D721Med (cell line): Measurements from ENCODE around the gene ZMAT1.
"Not testable (repeated sequence)": the region's sequence is repeated elsewhere in the genome, so short reads cannot be mapped to it uniquely, and the experiment has no call there.

ENCODE experiments used
- DNase-seq: peaks from one replicate; pipeline ENCODE4 v3.0.0; 2011; ENCODE audit warnings: low spot score; ENCODE audit not compliant: insufficient read length
- FAIRE-seq: peaks from 2 replicates; lab custom pipeline; 2011; peaks lifted over from hg19 to GRCh38; lab: Jason Lieb, UNC
- CTCF ChIP-seq: IDR thresholded peaks from 2 replicates; pipeline ENCODE4 v1.5.1; 2012; ENCODE audit warnings: mild to moderate bottlenecking, control low read depth; ENCODE audit not compliant: insufficient read depth; ENCODE audit errors: missing control alignments

The ZMAT1 gene

DNA sequence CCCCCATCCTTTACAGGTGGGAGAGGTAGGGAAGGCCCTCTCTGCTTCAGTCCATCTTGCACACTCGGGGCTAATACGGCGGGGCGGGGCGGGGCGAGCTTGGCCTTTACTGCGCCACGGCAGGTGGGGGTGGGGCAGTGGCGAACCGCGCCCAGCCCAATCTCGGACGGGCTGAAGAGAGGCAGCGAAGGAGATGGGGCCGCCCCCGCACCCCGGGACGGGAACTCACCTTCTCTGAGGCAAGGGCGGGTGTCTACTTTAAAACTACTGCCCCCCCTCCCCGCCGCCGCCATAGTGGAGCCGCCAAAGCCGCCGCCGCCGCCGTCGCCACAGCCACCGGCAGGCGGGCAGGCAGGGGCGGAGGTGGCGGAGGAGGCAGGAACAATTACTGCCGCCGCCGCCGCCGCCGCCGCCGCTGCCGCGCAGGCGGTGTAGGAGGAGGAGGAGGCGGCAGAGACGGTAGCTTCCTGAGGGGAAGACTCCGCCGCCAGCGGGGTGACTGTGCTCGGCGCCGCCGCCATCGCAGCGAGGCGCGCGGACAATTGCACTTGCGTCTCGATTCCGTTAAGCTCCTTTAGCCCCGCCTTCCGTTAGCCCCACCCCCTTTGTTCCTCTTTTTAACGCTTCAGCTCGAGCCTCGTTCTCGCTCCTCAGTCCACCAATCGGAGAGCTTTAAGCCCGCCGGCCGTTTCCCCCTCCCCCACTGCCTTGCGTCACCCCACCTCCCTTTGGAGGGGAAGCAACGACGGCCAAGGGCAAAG lies at the start of gene ZMAT1:
Gene ZMAT1 (minus strand): TSS at position 540 of the 761 bp plus-strand sequence. CDS start 19 bp downstream, at position 521.
- TF ChIP-seq CTCF = no peak
- peak; percentile 55 for FAIRE-seq
- no peak for DNase-seq

GRCh38 chrX:101977106-101977505 lies 45.3 kb upstream of the ZMAT1 start:
- FAIRE-seq = no peak
- no peak for TF ChIP-seq CTCF
- DNase-seq = no peak

- DNase-seq = no peak
- no peak for TF ChIP-seq CTCF
- no peak for FAIRE-seq
These were observed 41.2 kb upstream of the ZMAT1 start for GRCh38 chrX:101973066-101973465.

DNA sequence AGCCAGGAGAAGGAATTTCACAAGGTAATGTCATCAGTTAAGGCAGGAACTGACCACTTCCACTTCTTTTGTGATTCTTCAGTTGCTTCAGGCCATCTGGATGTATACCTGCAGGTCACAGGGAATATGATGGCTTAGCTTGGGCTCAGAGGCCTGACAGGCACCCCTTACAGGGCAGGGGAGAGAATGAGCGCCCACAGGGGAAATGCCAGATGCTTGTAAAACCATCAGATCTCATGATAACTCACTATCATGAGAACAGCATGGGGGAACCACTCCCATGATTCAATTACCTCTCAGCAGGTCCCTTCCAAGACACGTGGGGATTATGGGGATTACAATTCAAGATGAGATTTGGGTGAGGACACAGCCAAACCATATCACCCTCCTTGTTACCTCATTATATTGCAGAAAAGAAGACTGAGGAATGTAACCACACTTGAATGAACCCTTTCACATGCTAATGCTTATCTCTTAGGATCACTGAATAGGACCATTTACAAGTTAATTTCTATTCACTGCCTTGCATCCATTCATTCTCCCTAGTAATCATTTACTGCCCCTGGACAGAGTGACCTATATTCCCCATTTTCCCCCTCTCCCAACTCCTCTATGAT lies 33.2 kb upstream of the ZMAT1 start:
- not testable (repeated sequence) for FAIRE-seq, DNase-seq

DNA sequence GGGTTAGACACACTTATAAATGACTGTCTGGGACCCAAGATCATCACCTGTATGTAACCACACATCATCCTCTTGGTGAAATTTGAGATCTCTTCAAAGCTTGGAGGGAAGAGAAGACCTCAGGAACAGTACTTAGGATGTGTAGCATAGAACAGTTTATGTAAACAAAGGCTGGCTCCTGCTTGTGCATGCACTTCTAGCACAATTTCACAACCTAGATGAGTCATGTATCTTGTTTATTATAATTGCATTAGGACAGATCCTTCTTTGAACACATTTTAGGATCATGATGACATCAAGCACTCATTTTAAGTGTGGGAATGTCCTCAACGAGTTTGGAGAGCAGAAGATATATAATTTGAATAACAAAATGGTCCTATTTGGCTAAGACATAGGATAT lies 26.3 kb upstream of the ZMAT1 start:
- no peak for TF ChIP-seq CTCF
- DNase-seq (no peak), FAIRE-seq (no peak)

- no peak for TF ChIP-seq CTCF
- FAIRE-seq = no peak
- no peak for DNase-seq
These were observed 25.3 kb upstream of the ZMAT1 start for GRCh38 chrX:101957174-101957573.

DNA sequence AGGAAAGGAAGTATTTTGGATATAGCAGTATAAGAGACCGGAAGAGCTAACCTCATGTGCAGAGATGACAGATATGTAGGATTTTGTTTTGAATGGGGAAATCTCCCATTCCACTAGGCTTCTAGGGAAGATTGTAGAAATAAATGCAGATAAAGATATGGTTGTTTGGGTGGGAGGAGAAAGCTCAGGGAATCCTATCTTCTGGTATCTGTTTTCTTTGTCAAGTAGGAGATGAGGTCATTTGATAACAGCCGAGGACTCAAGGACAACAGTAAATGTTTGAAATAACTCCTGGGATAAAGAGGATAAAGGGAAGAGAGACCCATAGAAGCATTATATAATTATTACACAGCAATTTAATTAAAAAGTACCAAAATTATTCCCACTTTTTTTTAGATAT lies 24.7 kb upstream of the ZMAT1 start:
- no peak for FAIRE-seq
- TF ChIP-seq CTCF = no peak
- no peak for DNase-seq
